Liver (tissue), 3 donors: Measurements from ENCODE around the gene ABCA4.

ENCODE experiments used
- CTCF ChIP-seq: fragments of 150-350 bp; IDR thresholded peaks from 2 replicates; pipeline ENCODE4 v1.5.1; 2017; ENCODE audit warnings: improper control_type of control experiment, low read depth, low read length; ENCODE audit not compliant: missing input control
- GABPA ChIP-seq, 2 donors: IDR thresholded peaks in 1 of 2; conservative IDR thresholded peaks in 1 of 2; 2 replicates each; pipeline ENCODE4 v1.6.1; 2016; ENCODE audit warnings: antibody characterized with exemption in 2 of 2, mild to moderate bottlenecking in 1 of 2, moderate library complexity in 1 of 2
- HNF4G ChIP-seq: IDR thresholded peaks from 2 replicates; pipeline ENCODE4 v1.6.1; 2016; ENCODE audit warnings: antibody characterized with exemption
- MAX ChIP-seq: IDR thresholded peaks from 2 replicates; pipeline ENCODE4 v1.6.1; 2016; ENCODE audit warnings: antibody characterized with exemption
- NR2F2 ChIP-seq: IDR thresholded peaks from 2 replicates; pipeline ENCODE4 v1.6.1; 2016; ENCODE audit warnings: antibody characterized with exemption
- SP1 ChIP-seq: IDR thresholded peaks from 2 replicates; pipeline ENCODE4 v1.6.1; 2018; ENCODE audit warnings: antibody characterized with exemption, mild to moderate bottlenecking
- YY1 ChIP-seq: IDR thresholded peaks from 2 replicates; pipeline ENCODE4 v1.6.1; 2016; ENCODE audit warnings: antibody characterized with exemption, mild to moderate bottlenecking
- donor health status: healthy.
- donor health status: healthy.

GRCh38 chr1:94049791-94050190 is 71.2 kb downstream of the ABCA4 start:
- TF ChIP-seq GABPA (IDR thresholded peaks at IDR 0.05 in 1 of 2, conservative IDR thresholded peaks at IDR 0.05 in 1 of 2) (no peak), CTCF (no peak), HNF4G (no peak), SP1 (no peak), MAX (no peak), NR2F2 (no peak), YY1 (no peak)
